Measurements from ENCODE around the gene PRAC2. TPM values are rescaled to one million over a fixed set of nuclear protein-coding genes. Genes with fewer than 3 reads are reported as not detected.

The PRAC2 gene
- total and polyA plus RNA-seq, 9 donors, result not detected

DNA sequence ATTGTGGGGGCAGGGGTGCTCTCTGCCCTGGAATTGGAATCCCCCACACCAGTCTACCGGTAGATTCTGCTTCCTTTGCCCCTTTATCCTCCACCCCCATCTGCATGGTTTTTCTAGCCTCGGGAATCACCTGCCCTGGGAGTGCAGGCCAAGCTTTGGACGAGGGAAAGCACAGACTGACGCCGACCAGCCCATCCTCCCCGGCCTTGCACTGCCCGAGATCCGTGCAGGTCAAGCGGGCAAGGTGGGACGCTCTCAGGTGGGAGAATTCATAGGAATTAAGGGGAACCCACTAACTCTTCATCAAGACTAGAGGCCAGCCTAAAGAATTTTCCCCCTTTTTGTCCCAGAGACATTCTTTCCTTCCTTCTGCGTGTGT, 15.4 kb downstream of the PRAC2 start:
- no peaks in the 10 kb centered on the region for H3K27me3 ChIP-seq
- 1 to 2% (median 1%) methylated on average over 11 of the region's 11 CpGs for WGBS, 3 donors

DNA sequence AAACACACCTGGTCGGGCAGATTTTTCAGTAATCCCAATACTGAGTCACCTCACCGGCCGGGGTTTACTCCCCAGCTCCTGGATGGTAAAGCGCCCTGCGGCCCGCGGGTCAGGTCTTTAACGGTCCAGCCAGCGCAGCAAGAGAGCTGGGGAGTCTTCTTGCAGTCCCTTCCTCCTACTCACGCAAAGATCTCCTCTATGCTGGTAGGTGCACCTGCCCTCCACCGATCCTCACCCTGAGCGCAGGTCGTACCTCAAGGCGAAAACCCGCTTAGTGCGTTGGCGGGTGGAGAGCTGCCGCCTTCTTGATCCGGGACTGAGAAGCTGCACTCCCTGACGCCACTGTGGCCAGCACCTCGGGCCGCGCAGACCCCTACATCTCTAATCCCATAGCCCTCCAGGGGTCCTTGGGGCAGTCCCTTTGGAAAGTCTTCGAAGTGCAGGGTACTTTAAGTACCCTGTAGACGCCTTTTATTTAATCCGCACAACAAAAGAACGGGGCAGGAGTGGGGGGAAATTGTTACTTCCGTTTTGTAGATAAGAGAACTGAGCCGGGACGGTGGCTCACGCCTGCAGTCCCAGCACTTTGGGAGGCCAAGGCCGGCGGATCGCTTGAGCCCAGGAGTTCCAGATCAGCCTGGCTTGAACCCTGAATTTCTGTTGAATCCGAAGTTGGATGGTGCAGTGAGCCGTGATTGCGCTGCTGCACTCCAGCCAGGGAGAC, 16.0 kb downstream of the PRAC2 start:
- no peaks in the 10 kb centered on the region for H3K9me3 ChIP-seq
- no peak for DNase-seq
- H3K27ac ChIP-seq, result no peak overlapping the region
- no peaks in the 10 kb centered on the region for H3K36me3 ChIP-seq
- no peaks in the 10 kb centered on the region for H3K27me3 ChIP-seq
- intact Hi-C loops (cut with DNase I), result no loop called here
- no peaks in the 10 kb centered on the region for H3K4me1 ChIP-seq (ENCODE audit: insufficient read depth)
- no peak overlapping the region for H3K4me3 ChIP-seq
- TF ChIP-seq EP300 (IDR thresholded peaks at IDR 0.05), result no peak
- TF ChIP-seq, protein P1, sequence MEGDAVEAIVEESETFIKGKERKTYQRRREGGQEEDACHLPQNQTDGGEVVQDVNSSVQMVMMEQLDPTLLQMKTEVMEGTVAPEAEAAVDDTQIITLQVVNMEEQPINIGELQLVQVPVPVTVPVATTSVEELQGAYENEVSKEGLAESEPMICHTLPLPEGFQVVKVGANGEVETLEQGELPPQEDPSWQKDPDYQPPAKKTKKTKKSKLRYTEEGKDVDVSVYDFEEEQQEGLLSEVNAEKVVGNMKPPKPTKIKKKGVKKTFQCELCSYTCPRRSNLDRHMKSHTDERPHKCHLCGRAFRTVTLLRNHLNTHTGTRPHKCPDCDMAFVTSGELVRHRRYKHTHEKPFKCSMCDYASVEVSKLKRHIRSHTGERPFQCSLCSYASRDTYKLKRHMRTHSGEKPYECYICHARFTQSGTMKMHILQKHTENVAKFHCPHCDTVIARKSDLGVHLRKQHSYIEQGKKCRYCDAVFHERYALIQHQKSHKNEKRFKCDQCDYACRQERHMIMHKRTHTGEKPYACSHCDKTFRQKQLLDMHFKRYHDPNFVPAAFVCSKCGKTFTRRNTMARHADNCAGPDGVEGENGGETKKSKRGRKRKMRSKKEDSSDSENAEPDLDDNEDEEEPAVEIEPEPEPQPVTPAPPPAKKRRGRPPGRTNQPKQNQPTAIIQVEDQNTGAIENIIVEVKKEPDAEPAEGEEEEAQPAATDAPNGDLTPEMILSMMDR (IDR thresholded peaks at IDR 0.05), result no peak
- TF ChIP-seq POLR2A (IDR thresholded peaks at IDR 0.05), result no peak
- WGBS, 3 donors, result 1 to 2% (median 2%) methylated on average over 36 to 37 of the region's 37 CpGs

More for the DNA sequence above, 15.4 kb downstream of the PRAC2 start:
- H3K36me3 ChIP-seq, result no peaks in the 10 kb centered on the region
- DNase-seq, result no peak
- intact Hi-C loops (cut with DNase I), result no loop called here
- no peak overlapping the region for H3K4me3 ChIP-seq
- no peak overlapping the region for H3K27ac ChIP-seq
- TF ChIP-seq, protein P1 (IDR thresholded peaks at IDR 0.05), result no peak
- TF ChIP-seq POLR2A (IDR thresholded peaks at IDR 0.05) (no peak), EP300 (IDR thresholded peaks at IDR 0.05) (no peak)
- H3K9me3 ChIP-seq, result no peaks in the 10 kb centered on the region
- H3K4me1 ChIP-seq (ENCODE audit: insufficient read depth), result no peaks in the 10 kb centered on the region

DNA sequence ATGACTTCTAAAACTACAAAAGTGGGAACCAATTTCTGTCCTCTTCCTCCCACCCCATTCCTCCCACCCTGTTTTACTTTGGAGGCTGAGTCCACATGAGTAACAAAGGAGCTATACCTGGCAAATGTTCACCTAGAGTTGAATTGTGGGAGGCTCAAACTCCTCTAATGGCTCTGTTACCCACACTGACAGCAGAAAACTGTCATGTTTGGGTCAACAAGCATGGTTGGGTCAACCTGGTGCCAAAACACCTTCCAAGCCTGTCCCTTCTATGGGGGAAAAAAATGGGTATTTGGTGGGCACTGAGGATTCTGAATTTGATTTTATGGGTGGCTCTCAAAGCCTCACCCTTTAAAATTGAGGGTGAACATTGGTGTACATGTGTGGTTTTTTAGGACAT, 17.6 kb downstream of the PRAC2 start:
- Histone ChIP-seq H3K27me3 (no peaks in the 10 kb centered on the region), H3K9me3 (no peaks in the 10 kb centered on the region), H3K27ac (no peak overlapping the region), H3K36me3 (no peaks in the 10 kb centered on the region), H3K4me3 (no peak overlapping the region), H3K4me1 (ENCODE audit: insufficient read depth) (no peaks in the 10 kb centered on the region)
- intact Hi-C loops (cut with DNase I), result no loop called here
- DNase-seq, result no peak
- no peak for TF ChIP-seq POLR2A (IDR thresholded peaks at IDR 0.05)
- no peak for TF ChIP-seq EP300 (IDR thresholded peaks at IDR 0.05)
- TF ChIP-seq, protein P1 (IDR thresholded peaks at IDR 0.05), result no peak

DNA sequence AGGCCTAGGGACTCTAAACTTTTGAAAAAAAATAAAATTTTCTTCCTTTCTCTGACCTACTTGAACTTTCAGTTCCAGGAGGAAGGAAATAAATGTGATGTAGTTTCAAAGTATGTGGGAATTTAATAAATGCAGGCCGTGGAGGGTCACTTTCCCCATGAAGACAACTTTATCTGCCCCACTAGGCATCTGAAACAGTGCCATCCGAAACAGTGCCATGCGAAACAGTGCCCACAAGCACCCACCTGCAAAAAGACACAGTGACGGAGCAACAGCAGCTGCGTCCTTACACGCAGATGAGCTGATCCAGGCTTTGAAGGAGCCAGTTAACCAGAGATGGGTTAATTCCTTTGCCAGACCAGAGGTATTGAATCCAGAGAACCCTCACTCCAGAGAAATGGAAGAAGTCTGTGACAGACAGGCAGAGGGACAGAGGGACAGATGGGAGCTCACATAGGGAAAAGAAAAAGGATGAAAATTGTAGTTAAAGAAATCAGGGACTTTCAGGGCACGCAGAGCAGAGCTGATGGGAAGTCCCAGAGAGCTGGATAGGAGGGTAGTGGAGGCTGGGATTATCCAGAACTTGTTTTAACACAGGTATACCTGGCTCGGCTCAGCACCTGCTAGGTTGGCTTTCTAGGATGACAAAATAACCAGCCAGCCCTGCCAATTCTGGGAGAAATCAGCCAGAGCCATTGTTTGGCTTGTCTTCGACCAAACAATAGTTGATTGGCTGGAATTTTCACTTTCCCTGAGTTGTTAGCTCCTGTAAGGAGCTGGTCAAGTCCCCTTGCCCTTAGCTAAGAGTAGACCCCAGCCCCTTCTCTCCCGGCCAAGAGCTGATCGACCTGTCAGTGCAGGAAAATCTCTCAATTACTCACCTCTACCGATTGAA, 22.6 kb downstream of the PRAC2 start:
- DNase-seq, result no peak
- no peak overlapping the region for H3K4me3 ChIP-seq
- no peaks in the 10 kb centered on the region for H3K27me3 ChIP-seq
- 13 to 15% (median 14%) methylated on average over 12 of the region's 12 CpGs for WGBS, 3 donors
- H3K4me1 ChIP-seq (ENCODE audit: insufficient read depth), result no peaks in the 10 kb centered on the region
- H3K36me3 ChIP-seq, result no peaks in the 10 kb centered on the region
- no peak for TF ChIP-seq EP300 (IDR thresholded peaks at IDR 0.05)
- TF ChIP-seq, protein P1 (IDR thresholded peaks at IDR 0.05), result no peak
- no peak for TF ChIP-seq POLR2A (IDR thresholded peaks at IDR 0.05)
- H3K27ac ChIP-seq, result no peak overlapping the region
- intact Hi-C loops (cut with DNase I), result no loop called here
- no peaks in the 10 kb centered on the region for H3K9me3 ChIP-seq

All from ovary (tissue), 9 donors.